SK-N-SH (cell line): ENCODE results near the gene RGS7.

Experiments used
- CTCF ChIP-seq: fragments of 200-600 bp; sonication (generic); IDR thresholded peaks from 2 replicates; pipeline ENCODE4 v1.6.1; 2017; ENCODE audit warnings: antibody characterized with exemption, mild to moderate bottlenecking, moderate library complexity
- ELF1 ChIP-seq: IDR thresholded peaks from 2 replicates; pipeline ENCODE4 v1.4.0; 2012
- EZH2phosphoT487 ChIP-seq: fragments of 200-600 bp; sonication (generic); IDR thresholded peaks from 2 replicates; pipeline ENCODE4 v1.6.1; 2017; ENCODE audit warnings: low read depth, mixed run types, mild to moderate bottlenecking, antibody characterized with exemption, moderate library complexity, borderline replicate concordance
- FOSL2 ChIP-seq: IDR thresholded peaks from 2 replicates; pipeline ENCODE4 v1.4.0; 2012; ENCODE audit warnings: low read depth, mild to moderate bottlenecking, moderate library complexity, borderline replicate concordance
- FOXJ3 ChIP-seq: sonication (generic); formaldehyde crosslinking; IDR thresholded peaks from 2 replicates; pipeline ENCODE4 v1.5.1; 2020; ENCODE audit warnings: mild to moderate bottlenecking, missing genetic modification reagents
- GABPA ChIP-seq: IDR thresholded peaks from 2 replicates; pipeline ENCODE4 v1.4.0; 2012; ENCODE audit warnings: low read depth, mild to moderate bottlenecking
- POLR2AphosphoS5 ChIP-seq: IDR thresholded peaks from 2 replicates; pipeline ENCODE4 v1.6.1; 2012; ENCODE audit warnings: low read depth, low read length
- RXRA ChIP-seq: IDR thresholded peaks from 2 replicates; pipeline ENCODE4 v1.4.0; 2012; ENCODE audit warnings: low read depth, mild to moderate bottlenecking, borderline replicate concordance

- TF ChIP-seq FOSL2 (no peak), CTCF (no peak), POLR2AphosphoS5 (no peak), RXRA (no peak), EZH2phosphoT487 (no peak), FOXJ3 (CRISPR knock-in tag) (no peak), GABPA (no peak), ELF1 (no peak)
These were observed 141.3 kb downstream of the RGS7 start for GRCh38 chr1:241215683-241216082.
